Loucy (cell line): ENCODE measurements around the gene SLC5A6.

Experiments used
- H2AFZ ChIP-seq: fragments of 200-600 bp; sonication (generic); 2 replicates; pipeline ENCODE4 v1.6.0; 2016; ENCODE audit warnings: antibody characterized with exemption, mild to moderate bottlenecking, low read length, moderate library complexity
- H3F3A ChIP-seq: fragments of 200-600 bp; 2 replicates; pipeline ENCODE4 v1.6.0; 2016; ENCODE audit warnings: antibody characterized with exemption, low read depth, mild to moderate bottlenecking
- H3K27me3 ChIP-seq: fragments of 200-600 bp; sonication (generic); 2 replicates; pipeline ENCODE4 v1.6.1; 2014; ENCODE audit warnings: low read length, mild to moderate bottlenecking; ENCODE audit not compliant: insufficient read depth, poor library complexity, severe bottlenecking
- H3K36me3 ChIP-seq: fragments of 200-600 bp; sonication (generic); 2 replicates; pipeline ENCODE4 v1.6.1; 2016; ENCODE audit warnings: low read length; ENCODE audit not compliant: insufficient read depth
- H3K4me1 ChIP-seq: fragments of 200-600 bp; sonication (generic); 2 replicates; pipeline ENCODE4 v1.5.1; 2014; ENCODE audit warnings: low read length, mild to moderate bottlenecking; ENCODE audit not compliant: insufficient read depth, poor library complexity, severe bottlenecking
- H3K4me2 ChIP-seq: fragments of 200-600 bp; sonication (generic); 2 replicates; pipeline ENCODE4 v1.6.0; 2014; ENCODE audit warnings: antibody characterized with exemption, low read length, low read depth, mild to moderate bottlenecking; ENCODE audit not compliant: poor library complexity, severe bottlenecking
- H3K4me3 ChIP-seq: fragments of 200-600 bp; sonication (generic); 2 replicates; pipeline ENCODE4 v1.5.1; 2014; ENCODE audit warnings: low read length, mild to moderate bottlenecking, mixed read lengths; ENCODE audit not compliant: poor library complexity, severe bottlenecking
- H3K79me2 ChIP-seq: fragments of 200-600 bp; sonication (generic); 2 replicates; pipeline ENCODE4 v1.6.1; 2014; ENCODE audit warnings: low read length; ENCODE audit not compliant: insufficient read depth
- H3K9ac ChIP-seq: fragments of 200-600 bp; sonication (generic); 2 replicates; pipeline ENCODE4 v1.6.0; 2014; ENCODE audit warnings: mild to moderate bottlenecking, low read depth, low read length, moderate library complexity; ENCODE audit not compliant: poor library complexity, severe bottlenecking
- H3K9me2 ChIP-seq: fragments of 200-600 bp; sonication (generic); replicated peaks from 2 replicates; pipeline ENCODE4 v1.6.1; 2016; ENCODE audit warnings: low read depth, low read length, mixed read lengths
- H3K9me3 ChIP-seq: fragments of 200-600 bp; sonication (generic); 2 replicates; pipeline ENCODE4 v1.6.1; 2014; ENCODE audit warnings: mild to moderate bottlenecking, antibody characterized with exemption, low read length, low read depth; ENCODE audit not compliant: insufficient read depth
- H4K20me1 ChIP-seq: fragments of 200-600 bp; sonication (generic); 2 replicates; pipeline ENCODE4 v1.6.0; 2014; ENCODE audit warnings: antibody characterized with exemption, low read length, mild to moderate bottlenecking; ENCODE audit not compliant: insufficient read depth, poor library complexity, severe bottlenecking
- EZH2phosphoT487 ChIP-seq: fragments of 200-600 bp; IDR thresholded peaks from 2 replicates; pipeline ENCODE4 v1.6.1; 2018; ENCODE audit warnings: antibody characterized with exemption, mild to moderate bottlenecking, moderate library complexity, borderline replicate concordance
- TF ChIP-seq, protein P1 (sequence below): fragments of 200-600 bp; sonication (generic); conservative IDR thresholded peaks from 2 replicates; pipeline ENCODE4 v1.5.1; 2014; ENCODE audit warnings: mild to moderate bottlenecking, antibody characterized with exemption, low read length

The SLC5A6 gene

DNA sequence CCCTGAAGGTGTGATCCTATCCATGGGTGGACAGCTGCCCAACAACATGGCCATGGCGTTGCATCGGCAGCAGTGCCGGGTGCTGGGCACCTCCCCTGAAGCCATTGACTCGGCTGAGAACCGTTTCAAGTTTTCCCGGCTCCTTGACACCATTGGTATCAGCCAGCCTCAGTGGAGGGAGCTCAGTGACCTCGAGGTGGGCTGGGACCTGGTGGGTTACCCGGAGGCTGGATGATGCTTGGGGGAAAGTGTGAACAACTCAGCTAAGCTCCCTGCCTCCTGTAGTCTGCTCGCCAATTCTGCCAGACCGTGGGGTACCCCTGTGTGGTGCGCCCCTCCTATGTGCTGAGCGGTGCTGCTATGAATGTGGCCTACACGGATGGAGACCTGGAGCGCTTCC lies 21.3 kb upstream of the SLC5A6 start:
- H4K20me1 ChIP-seq: no peaks in the 10 kb centered on the region
- no peaks in the 10 kb centered on the region for H3K79me2 ChIP-seq
- no peaks in the 10 kb centered on the region for H3K9me3 ChIP-seq
- peaks cover 80% of the 10 kb centered on the region; the same call in 1 of the 2 replicates for H3K36me3 ChIP-seq
- no peak overlapping the region for H3K9ac ChIP-seq
- no peaks in the 10 kb centered on the region for H3K4me1 ChIP-seq
- no peak overlapping the region for H3K4me2 ChIP-seq
- no peak overlapping the region for H2AFZ ChIP-seq
- H3F3A ChIP-seq: no peaks in the 10 kb centered on the region
- H3K27me3 ChIP-seq: no peaks in the 10 kb centered on the region
- TF ChIP-seq, protein P1, sequence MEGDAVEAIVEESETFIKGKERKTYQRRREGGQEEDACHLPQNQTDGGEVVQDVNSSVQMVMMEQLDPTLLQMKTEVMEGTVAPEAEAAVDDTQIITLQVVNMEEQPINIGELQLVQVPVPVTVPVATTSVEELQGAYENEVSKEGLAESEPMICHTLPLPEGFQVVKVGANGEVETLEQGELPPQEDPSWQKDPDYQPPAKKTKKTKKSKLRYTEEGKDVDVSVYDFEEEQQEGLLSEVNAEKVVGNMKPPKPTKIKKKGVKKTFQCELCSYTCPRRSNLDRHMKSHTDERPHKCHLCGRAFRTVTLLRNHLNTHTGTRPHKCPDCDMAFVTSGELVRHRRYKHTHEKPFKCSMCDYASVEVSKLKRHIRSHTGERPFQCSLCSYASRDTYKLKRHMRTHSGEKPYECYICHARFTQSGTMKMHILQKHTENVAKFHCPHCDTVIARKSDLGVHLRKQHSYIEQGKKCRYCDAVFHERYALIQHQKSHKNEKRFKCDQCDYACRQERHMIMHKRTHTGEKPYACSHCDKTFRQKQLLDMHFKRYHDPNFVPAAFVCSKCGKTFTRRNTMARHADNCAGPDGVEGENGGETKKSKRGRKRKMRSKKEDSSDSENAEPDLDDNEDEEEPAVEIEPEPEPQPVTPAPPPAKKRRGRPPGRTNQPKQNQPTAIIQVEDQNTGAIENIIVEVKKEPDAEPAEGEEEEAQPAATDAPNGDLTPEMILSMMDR: no peak
- TF ChIP-seq EZH2phosphoT487: no peak
- no peaks in the 10 kb centered on the region for H3K9me2 ChIP-seq
- H3K4me3 ChIP-seq: no peak overlapping the region

DNA sequence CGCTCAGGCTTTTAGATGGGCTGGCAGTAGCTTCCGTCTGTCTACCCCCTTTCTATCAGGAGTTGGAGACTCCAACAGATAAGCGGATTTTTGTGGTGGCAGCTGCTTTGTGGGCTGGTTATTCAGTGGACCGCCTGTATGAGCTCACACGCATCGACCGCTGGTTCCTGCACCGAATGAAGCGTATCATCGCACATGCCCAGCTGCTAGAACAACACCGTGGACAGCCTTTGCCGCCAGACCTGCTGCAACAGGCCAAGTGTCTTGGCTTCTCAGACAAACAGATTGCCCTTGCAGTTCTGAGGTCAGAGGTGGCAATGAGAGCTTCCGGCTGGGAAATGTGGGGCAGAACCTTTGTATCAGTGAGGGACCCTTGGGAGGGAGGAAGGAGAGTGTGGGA lies 19.9 kb upstream of the SLC5A6 start:
- H3K36me3 ChIP-seq: peaks cover 81% of the 10 kb centered on the region; the same call in 1 of the 2 replicates
- no peaks in the 10 kb centered on the region for H3K9me2 ChIP-seq
- TF ChIP-seq EZH2phosphoT487: no peak
- no peak overlapping the region for H3K9ac ChIP-seq
- no peaks in the 10 kb centered on the region for H3K27me3 ChIP-seq
- no peaks in the 10 kb centered on the region for H3F3A ChIP-seq
- no peaks in the 10 kb centered on the region for H3K9me3 ChIP-seq
- H3K79me2 ChIP-seq: no peaks in the 10 kb centered on the region
- H3K4me2 ChIP-seq: no peak overlapping the region
- no peaks in the 10 kb centered on the region for H4K20me1 ChIP-seq
- H3K4me1 ChIP-seq: no peaks in the 10 kb centered on the region
- no peak overlapping the region for H3K4me3 ChIP-seq
- H2AFZ ChIP-seq: no peak overlapping the region

DNA sequence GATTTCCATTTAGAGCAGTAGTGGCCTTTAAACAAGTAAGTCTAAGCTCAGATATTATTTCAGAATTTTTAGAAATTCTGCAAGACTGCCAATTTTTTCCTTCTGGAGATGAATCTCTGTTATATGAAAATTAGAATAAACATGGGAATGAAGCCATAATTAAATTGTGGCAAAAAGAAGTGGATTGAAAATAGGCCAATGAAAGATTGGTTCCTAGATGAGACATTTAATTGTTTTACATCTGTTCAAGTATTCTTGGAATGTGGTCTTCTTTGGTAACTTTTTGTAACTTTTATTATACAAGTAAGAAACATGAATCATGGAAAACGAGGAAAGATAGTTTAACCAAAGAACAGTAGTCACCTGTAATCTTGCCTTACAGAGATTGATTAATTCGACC lies 15.4 kb upstream of the SLC5A6 start:
- no peak for TF ChIP-seq EZH2phosphoT487
- TF ChIP-seq, protein P1: no peak
- peaks cover 75% of the 10 kb centered on the region; the same call in 1 of the 2 replicates for H3K36me3 ChIP-seq

DNA sequence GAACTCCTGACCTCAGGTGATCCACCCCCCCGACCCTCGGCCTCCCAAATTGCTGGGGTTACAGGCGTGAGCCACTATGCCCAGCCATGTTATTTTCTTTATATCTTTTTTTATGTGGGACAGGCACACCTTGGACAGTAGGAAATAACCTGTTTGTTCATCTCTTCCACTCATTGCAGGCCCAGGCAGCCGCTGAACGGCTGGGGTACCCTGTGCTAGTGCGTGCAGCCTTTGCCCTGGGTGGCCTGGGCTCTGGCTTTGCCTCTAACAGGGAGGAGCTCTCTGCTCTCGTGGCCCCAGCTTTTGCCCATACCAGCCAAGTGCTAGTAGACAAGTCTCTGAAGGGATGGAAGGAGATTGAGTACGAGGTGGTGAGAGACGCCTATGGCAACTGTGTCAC lies 13.5 kb upstream of the SLC5A6 start:
- no peaks in the 10 kb centered on the region for H3K9me2 ChIP-seq
- peaks cover 68% of the 10 kb centered on the region; the same call in 1 of the 2 replicates for H3K36me3 ChIP-seq
- H4K20me1 ChIP-seq: no peaks in the 10 kb centered on the region
- no peak overlapping the region for H3K4me2 ChIP-seq
- no peak overlapping the region for H3K4me3 ChIP-seq
- H3K4me1 ChIP-seq: no peaks in the 10 kb centered on the region
- no peak overlapping the region for H3K9ac ChIP-seq
- no peak for TF ChIP-seq EZH2phosphoT487
- TF ChIP-seq, protein P1: no peak
- H3K9me3 ChIP-seq: no peaks in the 10 kb centered on the region
- no peaks in the 10 kb centered on the region for H3K79me2 ChIP-seq
- H2AFZ ChIP-seq: no peak overlapping the region
- H3F3A ChIP-seq: no peaks in the 10 kb centered on the region
- no peaks in the 10 kb centered on the region for H3K27me3 ChIP-seq

More for the DNA sequence above, 15.4 kb upstream of the SLC5A6 start:
- no peak overlapping the region for H3K9ac ChIP-seq
- no peaks in the 10 kb centered on the region for H3K79me2 ChIP-seq
- no peaks in the 10 kb centered on the region for H3K9me3 ChIP-seq
- H3K9me2 ChIP-seq: no peaks in the 10 kb centered on the region
- H3K4me2 ChIP-seq: no peak overlapping the region
- H3K4me1 ChIP-seq: no peaks in the 10 kb centered on the region
- no peaks in the 10 kb centered on the region for H4K20me1 ChIP-seq
- no peaks in the 10 kb centered on the region for H3K27me3 ChIP-seq
- no peak overlapping the region for H2AFZ ChIP-seq
- H3K4me3 ChIP-seq: no peak overlapping the region
- no peaks in the 10 kb centered on the region for H3F3A ChIP-seq
